Measurements from ENCODE around the gene GP2. TPM values are rescaled to one million over a fixed set of nuclear protein-coding genes. Genes with fewer than 3 reads are reported as not detected.

The GP2 gene
- polyA plus RNA-seq, 1 experiment: not detected

GRCh38 chr16:20334396-20334795 is 7.1 kb upstream of the GP2 start:
- CTCF ChIA-PET: no interaction called here
- DNase-seq (ENCODE audit: low read depth): no peak
- Histone ChIP-seq H3K4me3 (ENCODE audit: low read depth, low read length) (no peak overlapping the region), H3K36me3 (ENCODE audit: control insufficient read depth, insufficient read depth, low read length) (no peaks in the 10 kb centered on the region), H3K27me3 (ENCODE audit: control insufficient read depth, insufficient read depth, low read length) (no peaks in the 10 kb centered on the region)
- POLR2A ChIA-PET: interaction anchor here (0.6 kb wide), 1 partner anchor 15 kb away, joined by 9 read pairs; no protein-coding TSS in a partner anchor
- TF ChIP-seq CTCF (IDR thresholded peaks at IDR 0.05; ENCODE audit: insufficient read depth, low read depth, low read length): no peak

GRCh38 chr16:20333120-20333519 is 5.8 kb upstream of the GP2 start:
- CTCF ChIA-PET: no interaction called here
- Histone ChIP-seq H3K4me3 (ENCODE audit: low read depth, low read length) (no peak overlapping the region), H3K36me3 (ENCODE audit: control insufficient read depth, insufficient read depth, low read length) (no peaks in the 10 kb centered on the region), H3K27me3 (ENCODE audit: control insufficient read depth, insufficient read depth, low read length) (no peaks in the 10 kb centered on the region)
- no peak for DNase-seq (ENCODE audit: low read depth)
- TF ChIP-seq CTCF (IDR thresholded peaks at IDR 0.05; ENCODE audit: insufficient read depth, low read depth, low read length): no peak
- POLR2A ChIA-PET: no interaction called here

GRCh38 chr16:20332411-20332810 is 5.1 kb upstream of the GP2 start:
- H3K36me3 ChIP-seq (ENCODE audit: control insufficient read depth, insufficient read depth, low read length): no peaks in the 10 kb centered on the region
- DNase-seq (ENCODE audit: low read depth): no peak
- no peak overlapping the region for H3K4me3 ChIP-seq (ENCODE audit: low read depth, low read length)
- POLR2A ChIA-PET: no interaction called here
- H3K27me3 ChIP-seq (ENCODE audit: control insufficient read depth, insufficient read depth, low read length): no peaks in the 10 kb centered on the region
- no peak for TF ChIP-seq CTCF (IDR thresholded peaks at IDR 0.05; ENCODE audit: insufficient read depth, low read depth, low read length)
- CTCF ChIA-PET: no interaction called here

- Histone ChIP-seq H3K4me3 (ENCODE audit: low read depth, low read length) (no peak overlapping the region), H3K36me3 (ENCODE audit: control insufficient read depth, insufficient read depth, low read length) (no peaks in the 10 kb centered on the region), H3K27me3 (ENCODE audit: control insufficient read depth, insufficient read depth, low read length) (no peaks in the 10 kb centered on the region)
- POLR2A ChIA-PET: no interaction called here
- no peak for DNase-seq (ENCODE audit: low read depth)
- CTCF ChIA-PET: no interaction called here
- no peak for TF ChIP-seq CTCF (IDR thresholded peaks at IDR 0.05; ENCODE audit: insufficient read depth, low read depth, low read length)
Measured at GRCh38 chr16:20331635-20332034, 4.3 kb upstream of the GP2 start.

GRCh38 chr16:20329392-20330138 is 2.3 kb upstream of the GP2 start:
- no peak for TF ChIP-seq CTCF (IDR thresholded peaks at IDR 0.05; ENCODE audit: insufficient read depth, low read depth, low read length)
- Histone ChIP-seq H3K4me3 (ENCODE audit: low read depth, low read length) (no peak overlapping the region), H3K36me3 (ENCODE audit: control insufficient read depth, insufficient read depth, low read length) (no peaks in the 10 kb centered on the region), H3K27me3 (ENCODE audit: control insufficient read depth, insufficient read depth, low read length) (no peaks in the 10 kb centered on the region)
- CTCF ChIA-PET: interaction anchor here (0.6 to 1.0 kb wide), 2 partner anchors 29 to 1626 kb away, joined by 3 read pairs; no protein-coding TSS in a partner anchor
- DNase-seq (ENCODE audit: low read depth): no peak
- POLR2A ChIA-PET: no interaction called here

Data from BJ (cell line).